Transverse colon (tissue), 4 donors: Measurements from ENCODE around the gene NHLH2. TPM values are rescaled to one million over a fixed set of nuclear protein-coding genes. Genes with fewer than 3 reads are reported as not detected.

Experiments
- DNase-seq: peaks from one replicate; pipeline ENCODE4 v3.0.0-alpha.2; 2019
- H3K27ac ChIP-seq, 4 donors: fragments of 200-600 bp; sonication (generic); 2 replicates each; pipeline ENCODE4 v1.5.1; 2016 to 2018; ENCODE audit warnings: inconsistent platforms in 4 of 4
- H3K27me3 ChIP-seq: fragments of 200-600 bp; sonication (generic); 2 replicates; pipeline ENCODE4 v1.5.1; 2017; ENCODE audit warnings: inconsistent platforms
- H3K36me3 ChIP-seq, 4 donors: fragments of 200-600 bp; sonication (generic); 2 replicates each; pipeline ENCODE4 v1.5.1; 2017 to 2019; ENCODE audit warnings: inconsistent platforms in 4 of 4
- H3K4me1 ChIP-seq, 4 donors: fragments of 200-600 bp; sonication (generic); 2 replicates each; pipeline ENCODE4 v1.5.1; 2017 to 2020; ENCODE audit warnings: inconsistent platforms in 4 of 4
- H3K4me3 ChIP-seq, 4 donors: fragments of 200-600 bp; sonication (generic); 1 replicate in 1 of 4; 2 replicates in 3 of 4; pipeline versions ENCODE4 v1.5.1 to v1.6.1; 2017 to 2019; ENCODE audit warnings: inconsistent platforms in 4 of 4
- H3K9me3 ChIP-seq, 2 donors: fragments of 200-600 bp; sonication (generic); 2 replicates each; pipeline ENCODE4 v1.5.1; 2017 to 2019; ENCODE audit warnings: inconsistent platforms in 2 of 2
- EP300 ChIP-seq: sonication (generic); formaldehyde crosslinking; IDR thresholded peaks from one replicate; pipeline ENCODE4 v1.6.1; 2017; ENCODE audit warnings: antibody characterized with exemption, low read depth
- POLR2A ChIP-seq: fragments of 450-650 bp; IDR thresholded peaks from one replicate; pipeline ENCODE4 v1.6.1; 2016; ENCODE audit warnings: antibody characterized with exemption, mild to moderate bottlenecking, moderate library complexity
- POLR2AphosphoS5 ChIP-seq, 3 donors: sonication (generic); formaldehyde crosslinking; IDR thresholded peaks; one replicate each; pipeline ENCODE4 v1.6.1; 2016; ENCODE audit warnings: antibody characterized with exemption in 3 of 3
- WGBS, 2 donors: methylation state at CpG; one replicate each; pipeline ENCODE4 v1.1.5; 2018; ENCODE audit warnings: low coverage in 1 of 2; 5-methylcytosine and 5-hydroxymethylcytosine counted together
- in situ Hi-C, 4 donors: fragments of 200-750 bp; cut with MboI; loops; one replicate each; pipeline versions ENCODE4 v1.15.0 to v1.15.1; 2017; ENCODE audit warnings: low sequenced_read_pairs in 3 of 4, low pct_ligation_motif_present in 1 of 4, low pct_unique_long_range_greater_than_20kb in 1 of 4
- intact Hi-C: fragments of 100-400 bp; cut with DNase I; formaldehyde crosslinking; loops from one replicate; pipeline ENCODE4 v1.15.1; 2023; ENCODE audit warnings: low total_unique reads
- total RNA-seq, 4 donors: library from RNA; depleted of rRNA; stranded (reverse); fragments of >200 nt; gene quantifications; one replicate each; pipeline ENCODE4 v1.1.0, GENCODE V29; 2016
- TF ChIP-seq, protein P1 (sequence below), 5 experiments: fragments of 200-600 bp in 3 of 5; fragments of 450-650 bp in 2 of 5; sonication (generic) in 3 of 5; IDR thresholded peaks; 1 replicate in 2 of 5; 2 replicates in 3 of 5; pipeline ENCODE4 v1.5.1; 2016 to 2017; ENCODE audit warnings: antibody characterized with exemption in 5 of 5, inconsistent platforms in 3 of 5, mild to moderate bottlenecking in 2 of 5, moderate library complexity in 1 of 5

NHLH2 gene
- total RNA-seq, 4 donors from 2014 or later, result not detected

DNA sequence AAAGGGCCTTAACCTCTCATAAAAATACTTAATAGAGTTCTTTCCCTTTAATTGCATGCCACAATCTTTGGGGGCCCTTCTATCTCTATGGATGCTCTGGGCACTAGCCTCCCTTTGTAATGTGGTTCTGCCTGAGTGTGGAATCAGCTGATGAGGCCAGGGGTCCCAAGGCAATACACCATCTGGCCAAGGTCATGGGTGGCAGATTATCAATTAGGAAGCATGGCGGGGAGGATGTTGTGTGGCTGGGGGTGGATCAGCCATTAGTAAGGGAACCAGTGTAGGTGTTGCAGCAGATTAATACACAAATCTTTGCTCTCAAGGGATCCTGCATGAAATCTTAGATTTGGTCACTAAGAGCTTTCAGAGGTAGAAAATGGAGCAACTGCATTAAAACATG is 35.3 kb downstream of the NHLH2 start:
- intact Hi-C loops, result no loop called here

DNA sequence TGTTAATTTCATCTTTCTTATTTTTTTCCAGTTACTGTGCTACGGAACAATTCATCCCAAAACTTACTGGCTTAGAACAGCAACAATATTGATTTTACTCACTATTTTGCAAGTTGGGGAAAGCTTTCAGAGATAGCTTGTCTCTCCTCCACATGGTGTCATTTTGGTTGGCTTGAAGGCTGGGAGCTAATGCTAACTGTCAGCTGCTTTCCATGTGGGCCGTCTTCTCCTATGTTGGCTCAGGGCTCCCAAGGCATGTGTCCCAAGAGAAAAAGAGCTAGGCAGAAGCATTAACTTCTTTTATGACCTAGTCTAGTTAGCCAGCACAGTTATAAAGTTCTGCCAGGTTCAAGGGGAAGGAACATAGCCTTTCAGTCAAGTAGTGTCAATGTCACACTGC is 38.5 kb downstream of the NHLH2 start:
- Histone ChIP-seq H3K27me3 (no peaks in the 10 kb centered on the region), H3K27ac (no peak overlapping the region), H3K36me3 (no peaks in the 10 kb centered on the region), H3K4me1 (no peaks in the 10 kb centered on the region), H3K9me3 (no peaks in the 10 kb centered on the region), H3K4me3 (no peak overlapping the region)
- 71 to 100% methylated on average over 1 to 2 of the region's 2 CpGs for WGBS, 2 donors
- DNase-seq, result no peak
- TF ChIP-seq, protein P1, sequence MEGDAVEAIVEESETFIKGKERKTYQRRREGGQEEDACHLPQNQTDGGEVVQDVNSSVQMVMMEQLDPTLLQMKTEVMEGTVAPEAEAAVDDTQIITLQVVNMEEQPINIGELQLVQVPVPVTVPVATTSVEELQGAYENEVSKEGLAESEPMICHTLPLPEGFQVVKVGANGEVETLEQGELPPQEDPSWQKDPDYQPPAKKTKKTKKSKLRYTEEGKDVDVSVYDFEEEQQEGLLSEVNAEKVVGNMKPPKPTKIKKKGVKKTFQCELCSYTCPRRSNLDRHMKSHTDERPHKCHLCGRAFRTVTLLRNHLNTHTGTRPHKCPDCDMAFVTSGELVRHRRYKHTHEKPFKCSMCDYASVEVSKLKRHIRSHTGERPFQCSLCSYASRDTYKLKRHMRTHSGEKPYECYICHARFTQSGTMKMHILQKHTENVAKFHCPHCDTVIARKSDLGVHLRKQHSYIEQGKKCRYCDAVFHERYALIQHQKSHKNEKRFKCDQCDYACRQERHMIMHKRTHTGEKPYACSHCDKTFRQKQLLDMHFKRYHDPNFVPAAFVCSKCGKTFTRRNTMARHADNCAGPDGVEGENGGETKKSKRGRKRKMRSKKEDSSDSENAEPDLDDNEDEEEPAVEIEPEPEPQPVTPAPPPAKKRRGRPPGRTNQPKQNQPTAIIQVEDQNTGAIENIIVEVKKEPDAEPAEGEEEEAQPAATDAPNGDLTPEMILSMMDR (IDR thresholded peaks at IDR 0.05), result no peak
- TF ChIP-seq POLR2AphosphoS5 (IDR thresholded peaks at IDR 0.05) (no peak), EP300 (no peak), POLR2A (no peak)
- intact Hi-C loops, result no loop called here
- in situ Hi-C loops, result loop anchor here in 2 of 4 donors (10.0 kb wide), 1 partner anchor 182 kb away; no protein-coding TSS in a partner anchor

More for the DNA sequence above, 35.3 kb downstream of the NHLH2 start:
- no peaks in the 10 kb centered on the region for H3K36me3 ChIP-seq
- peaks cover 0 to 10% (median 3%) of the 10 kb centered on the region in 4 donors for H3K4me1 ChIP-seq
- H3K4me3 ChIP-seq, result no peak overlapping the region
- 100% methylated on average over 1 of the region's 1 CpG for WGBS, 2 donors
- no peaks in the 10 kb centered on the region for H3K9me3 ChIP-seq
- no peak for DNase-seq
- in situ Hi-C loops, result loop anchor here (5.0 to 10.0 kb wide), 3 partner anchors 172 to 179 kb away; partner anchors contain the start of gene SLC22A15 (in 1 of the 4)
- no peaks in the 10 kb centered on the region for H3K27me3 ChIP-seq
- no peak overlapping the region for H3K27ac ChIP-seq
- TF ChIP-seq POLR2AphosphoS5 (IDR thresholded peaks at IDR 0.05) (no peak), EP300 (no peak)

- in situ Hi-C loops, result no loop called here
- no peaks in the 10 kb centered on the region for H3K9me3 ChIP-seq
- TF ChIP-seq POLR2AphosphoS5 (IDR thresholded peaks at IDR 0.05), result no peak
- TF ChIP-seq EP300, result no peak
- no peak for TF ChIP-seq POLR2A
- TF ChIP-seq, protein P1 (IDR thresholded peaks at IDR 0.05), result no peak
These were observed 43.4 kb downstream of the NHLH2 start for GRCh38 chr1:115797486-115797885.

GRCh38 chr1:115796897-115797296 is 44.0 kb downstream of the NHLH2 start:
- no peak overlapping the region for H3K4me3 ChIP-seq
- peaks cover 11% of the 10 kb centered on the region for H3K27me3 ChIP-seq
- TF ChIP-seq, protein P1 (IDR thresholded peaks at IDR 0.05), result no peak
- TF ChIP-seq EP300 (no peak), POLR2A (no peak), POLR2AphosphoS5 (IDR thresholded peaks at IDR 0.05) (no peak)
- H3K36me3 ChIP-seq, result no peaks in the 10 kb centered on the region
- intact Hi-C loops, result loop anchor here (10.0 kb wide), 1 partner anchor 188 kb away; no protein-coding TSS in a partner anchor
- no peaks in the 10 kb centered on the region for H3K9me3 ChIP-seq
- 66 to 72% methylated on average over 4 to 5 of the region's 5 CpGs for WGBS, 2 donors
- H3K27ac ChIP-seq, result no peak overlapping the region
- no peak for DNase-seq
- no peaks in the 10 kb centered on the region for H3K4me1 ChIP-seq
- in situ Hi-C loops, result no loop called here

More at GRCh38 chr1:115797486-115797885, 43.4 kb downstream of the NHLH2 start:
- H3K36me3 ChIP-seq, result no peaks in the 10 kb centered on the region
- no peak overlapping the region for H3K27ac ChIP-seq
- WGBS, 2 donors, result 91 to 95% methylated on average over 4 of the region's 4 CpGs
- H3K27me3 ChIP-seq, result peaks cover 11% of the 10 kb centered on the region
- no peak overlapping the region for H3K4me3 ChIP-seq
- no peaks in the 10 kb centered on the region for H3K4me1 ChIP-seq
- DNase-seq, result no peak
- intact Hi-C loops, result loop anchor here (10.0 kb wide), 1 partner anchor 187 kb away; no protein-coding TSS in a partner anchor

DNA sequence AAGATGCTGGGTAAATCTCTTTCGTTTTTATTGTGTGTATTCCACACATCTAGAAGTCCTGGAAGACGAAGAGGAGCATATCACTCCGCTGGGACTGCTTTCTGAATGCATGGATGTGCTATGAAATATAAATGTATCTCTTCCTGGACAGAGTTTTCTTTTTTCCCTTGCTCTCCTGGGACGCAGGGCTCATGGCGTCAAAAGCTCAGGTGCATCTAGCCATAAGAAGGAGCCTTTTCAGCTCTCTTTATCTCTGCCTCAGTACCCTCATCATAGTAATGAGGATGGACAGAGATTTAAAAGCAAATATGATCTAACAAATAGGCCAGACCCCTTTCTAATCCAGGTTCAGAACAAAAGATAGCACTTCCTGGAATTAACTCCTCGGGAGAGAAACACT is 44.9 kb downstream of the NHLH2 start:
- Histone ChIP-seq H3K4me1 (no peaks in the 10 kb centered on the region), H3K27me3 (peaks cover 11% of the 10 kb centered on the region), H3K4me3 (no peak overlapping the region), H3K36me3 (no peaks in the 10 kb centered on the region), H3K9me3 (no peaks in the 10 kb centered on the region), H3K27ac (no peak overlapping the region)
- WGBS, 2 donors, result 79 to 80% methylated on average over 6 of the region's 6 CpGs
- in situ Hi-C loops (no loop called here), intact Hi-C loops (loop anchor here (10.0 kb wide), 1 partner anchor 189 kb away; no protein-coding TSS in a partner anchor)
- TF ChIP-seq, protein P1 (IDR thresholded peaks at IDR 0.05), result no peak
- TF ChIP-seq POLR2A (no peak), EP300 (no peak), POLR2AphosphoS5 (IDR thresholded peaks at IDR 0.05) (no peak)
- DNase-seq, result no peak
